OCI-LY7 (cell line): ENCODE results near the gene GREB1.

Experiments used
- CTCF ChIP-seq: fragments of 200-600 bp; sonication (generic); conservative IDR thresholded peaks from 2 replicates; pipeline ENCODE4 v1.5.1; 2014; ENCODE audit warnings: mild to moderate bottlenecking, antibody characterized with exemption, low read length, moderate library complexity, mixed read lengths
- EZH2phosphoT487 ChIP-seq: fragments of 200-600 bp; sonication (generic); IDR thresholded peaks from 2 replicates; pipeline ENCODE4 v1.6.1; 2018; ENCODE audit warnings: low read depth, borderline replicate concordance, mild to moderate bottlenecking, mixed run types, antibody characterized with exemption, low read length, moderate library complexity, mixed read lengths

GRCh38 chr2:11514904-11515303, 18.9 kb upstream of the GREB1 start:
- TF ChIP-seq CTCF (no peak), EZH2phosphoT487 (no peak)
